ENCODE measurements around the gene ZNF200. TPM values are rescaled to one million over a fixed set of nuclear protein-coding genes. Genes with fewer than 3 reads are reported as not detected.

The ZNF200 gene
- total and polyA plus RNA-seq, 2 of the 13 experiments (the other 11 are each of a cell fraction or from before 2014, with no cell fraction given) = 3.5 to 16.5 TPM

- TF ChIP-seq, protein P1, sequence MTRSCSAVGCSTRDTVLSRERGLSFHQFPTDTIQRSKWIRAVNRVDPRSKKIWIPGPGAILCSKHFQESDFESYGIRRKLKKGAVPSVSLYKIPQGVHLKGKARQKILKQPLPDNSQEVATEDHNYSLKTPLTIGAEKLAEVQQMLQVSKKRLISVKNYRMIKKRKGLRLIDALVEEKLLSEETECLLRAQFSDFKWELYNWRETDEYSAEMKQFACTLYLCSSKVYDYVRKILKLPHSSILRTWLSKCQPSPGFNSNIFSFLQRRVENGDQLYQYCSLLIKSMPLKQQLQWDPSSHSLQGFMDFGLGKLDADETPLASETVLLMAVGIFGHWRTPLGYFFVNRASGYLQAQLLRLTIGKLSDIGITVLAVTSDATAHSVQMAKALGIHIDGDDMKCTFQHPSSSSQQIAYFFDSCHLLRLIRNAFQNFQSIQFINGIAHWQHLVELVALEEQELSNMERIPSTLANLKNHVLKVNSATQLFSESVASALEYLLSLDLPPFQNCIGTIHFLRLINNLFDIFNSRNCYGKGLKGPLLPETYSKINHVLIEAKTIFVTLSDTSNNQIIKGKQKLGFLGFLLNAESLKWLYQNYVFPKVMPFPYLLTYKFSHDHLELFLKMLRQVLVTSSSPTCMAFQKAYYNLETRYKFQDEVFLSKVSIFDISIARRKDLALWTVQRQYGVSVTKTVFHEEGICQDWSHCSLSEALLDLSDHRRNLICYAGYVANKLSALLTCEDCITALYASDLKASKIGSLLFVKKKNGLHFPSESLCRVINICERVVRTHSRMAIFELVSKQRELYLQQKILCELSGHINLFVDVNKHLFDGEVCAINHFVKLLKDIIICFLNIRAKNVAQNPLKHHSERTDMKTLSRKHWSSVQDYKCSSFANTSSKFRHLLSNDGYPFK (CRISPR knock-in tag; IDR thresholded peaks at IDR 0.05; ENCODE audit: borderline replicate concordance) = peak; percentile 60; the same call in 1 of the 2 replicates
- TF ChIP-seq, protein P2, sequence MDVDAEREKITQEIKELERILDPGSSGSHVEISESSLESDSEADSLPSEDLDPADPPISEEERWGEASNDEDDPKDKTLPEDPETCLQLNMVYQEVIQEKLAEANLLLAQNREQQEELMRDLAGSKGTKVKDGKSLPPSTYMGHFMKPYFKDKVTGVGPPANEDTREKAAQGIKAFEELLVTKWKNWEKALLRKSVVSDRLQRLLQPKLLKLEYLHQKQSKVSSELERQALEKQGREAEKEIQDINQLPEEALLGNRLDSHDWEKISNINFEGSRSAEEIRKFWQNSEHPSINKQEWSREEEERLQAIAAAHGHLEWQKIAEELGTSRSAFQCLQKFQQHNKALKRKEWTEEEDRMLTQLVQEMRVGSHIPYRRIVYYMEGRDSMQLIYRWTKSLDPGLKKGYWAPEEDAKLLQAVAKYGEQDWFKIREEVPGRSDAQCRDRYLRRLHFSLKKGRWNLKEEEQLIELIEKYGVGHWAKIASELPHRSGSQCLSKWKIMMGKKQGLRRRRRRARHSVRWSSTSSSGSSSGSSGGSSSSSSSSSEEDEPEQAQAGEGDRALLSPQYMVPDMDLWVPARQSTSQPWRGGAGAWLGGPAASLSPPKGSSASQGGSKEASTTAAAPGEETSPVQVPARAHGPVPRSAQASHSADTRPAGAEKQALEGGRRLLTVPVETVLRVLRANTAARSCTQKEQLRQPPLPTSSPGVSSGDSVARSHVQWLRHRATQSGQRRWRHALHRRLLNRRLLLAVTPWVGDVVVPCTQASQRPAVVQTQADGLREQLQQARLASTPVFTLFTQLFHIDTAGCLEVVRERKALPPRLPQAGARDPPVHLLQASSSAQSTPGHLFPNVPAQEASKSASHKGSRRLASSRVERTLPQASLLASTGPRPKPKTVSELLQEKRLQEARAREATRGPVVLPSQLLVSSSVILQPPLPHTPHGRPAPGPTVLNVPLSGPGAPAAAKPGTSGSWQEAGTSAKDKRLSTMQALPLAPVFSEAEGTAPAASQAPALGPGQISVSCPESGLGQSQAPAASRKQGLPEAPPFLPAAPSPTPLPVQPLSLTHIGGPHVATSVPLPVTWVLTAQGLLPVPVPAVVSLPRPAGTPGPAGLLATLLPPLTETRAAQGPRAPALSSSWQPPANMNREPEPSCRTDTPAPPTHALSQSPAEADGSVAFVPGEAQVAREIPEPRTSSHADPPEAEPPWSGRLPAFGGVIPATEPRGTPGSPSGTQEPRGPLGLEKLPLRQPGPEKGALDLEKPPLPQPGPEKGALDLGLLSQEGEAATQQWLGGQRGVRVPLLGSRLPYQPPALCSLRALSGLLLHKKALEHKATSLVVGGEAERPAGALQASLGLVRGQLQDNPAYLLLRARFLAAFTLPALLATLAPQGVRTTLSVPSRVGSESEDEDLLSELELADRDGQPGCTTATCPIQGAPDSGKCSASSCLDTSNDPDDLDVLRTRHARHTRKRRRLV (CRISPR knock-in tag; IDR thresholded peaks at IDR 0.05) = no peak
- TF ChIP-seq, protein P3, sequence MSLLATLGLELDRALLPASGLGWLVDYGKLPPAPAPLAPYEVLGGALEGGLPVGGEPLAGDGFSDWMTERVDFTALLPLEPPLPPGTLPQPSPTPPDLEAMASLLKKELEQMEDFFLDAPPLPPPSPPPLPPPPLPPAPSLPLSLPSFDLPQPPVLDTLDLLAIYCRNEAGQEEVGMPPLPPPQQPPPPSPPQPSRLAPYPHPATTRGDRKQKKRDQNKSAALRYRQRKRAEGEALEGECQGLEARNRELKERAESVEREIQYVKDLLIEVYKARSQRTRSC (CRISPR knock-in tag; IDR thresholded peaks at IDR 0.05; ENCODE audit: low read depth) = no peak
- TF ChIP-seq ZNF30 (CRISPR knock-in tag; IDR thresholded peaks at IDR 0.05) (no peak), ZNF274 (CRISPR knock-in tag; IDR thresholded peaks at IDR 0.05) (peak; percentile 55; the same call in 1 of the 2 replicates), ZNF530 (CRISPR knock-in tag; IDR thresholded peaks at IDR 0.05; ENCODE audit: low read depth) (no peak), KDM5B (CRISPR knock-in tag; IDR thresholded peaks at IDR 0.05; ENCODE audit: borderline replicate concordance) (no peak), ZNF569 (CRISPR knock-in tag; IDR thresholded peaks at IDR 0.05; ENCODE audit: borderline replicate concordance) (no peak), ERF (CRISPR knock-in tag; IDR thresholded peaks at IDR 0.05) (no peak), CAMTA2 (CRISPR knock-in tag; IDR thresholded peaks at IDR 0.05; ENCODE audit: borderline replicate concordance) (no peak)
- TF ChIP-seq, protein P4, sequence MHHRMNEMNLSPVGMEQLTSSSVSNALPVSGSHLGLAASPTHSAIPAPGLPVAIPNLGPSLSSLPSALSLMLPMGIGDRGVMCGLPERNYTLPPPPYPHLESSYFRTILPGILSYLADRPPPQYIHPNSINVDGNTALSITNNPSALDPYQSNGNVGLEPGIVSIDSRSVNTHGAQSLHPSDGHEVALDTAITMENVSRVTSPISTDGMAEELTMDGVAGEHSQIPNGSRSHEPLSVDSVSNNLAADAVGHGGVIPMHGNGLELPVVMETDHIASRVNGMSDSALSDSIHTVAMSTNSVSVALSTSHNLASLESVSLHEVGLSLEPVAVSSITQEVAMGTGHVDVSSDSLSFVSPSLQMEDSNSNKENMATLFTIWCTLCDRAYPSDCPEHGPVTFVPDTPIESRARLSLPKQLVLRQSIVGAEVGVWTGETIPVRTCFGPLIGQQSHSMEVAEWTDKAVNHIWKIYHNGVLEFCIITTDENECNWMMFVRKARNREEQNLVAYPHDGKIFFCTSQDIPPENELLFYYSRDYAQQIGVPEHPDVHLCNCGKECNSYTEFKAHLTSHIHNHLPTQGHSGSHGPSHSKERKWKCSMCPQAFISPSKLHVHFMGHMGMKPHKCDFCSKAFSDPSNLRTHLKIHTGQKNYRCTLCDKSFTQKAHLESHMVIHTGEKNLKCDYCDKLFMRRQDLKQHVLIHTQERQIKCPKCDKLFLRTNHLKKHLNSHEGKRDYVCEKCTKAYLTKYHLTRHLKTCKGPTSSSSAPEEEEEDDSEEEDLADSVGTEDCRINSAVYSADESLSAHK (CRISPR knock-in tag; IDR thresholded peaks at IDR 0.05; ENCODE audit: borderline replicate concordance) = no peak
- TF ChIP-seq, protein P5, sequence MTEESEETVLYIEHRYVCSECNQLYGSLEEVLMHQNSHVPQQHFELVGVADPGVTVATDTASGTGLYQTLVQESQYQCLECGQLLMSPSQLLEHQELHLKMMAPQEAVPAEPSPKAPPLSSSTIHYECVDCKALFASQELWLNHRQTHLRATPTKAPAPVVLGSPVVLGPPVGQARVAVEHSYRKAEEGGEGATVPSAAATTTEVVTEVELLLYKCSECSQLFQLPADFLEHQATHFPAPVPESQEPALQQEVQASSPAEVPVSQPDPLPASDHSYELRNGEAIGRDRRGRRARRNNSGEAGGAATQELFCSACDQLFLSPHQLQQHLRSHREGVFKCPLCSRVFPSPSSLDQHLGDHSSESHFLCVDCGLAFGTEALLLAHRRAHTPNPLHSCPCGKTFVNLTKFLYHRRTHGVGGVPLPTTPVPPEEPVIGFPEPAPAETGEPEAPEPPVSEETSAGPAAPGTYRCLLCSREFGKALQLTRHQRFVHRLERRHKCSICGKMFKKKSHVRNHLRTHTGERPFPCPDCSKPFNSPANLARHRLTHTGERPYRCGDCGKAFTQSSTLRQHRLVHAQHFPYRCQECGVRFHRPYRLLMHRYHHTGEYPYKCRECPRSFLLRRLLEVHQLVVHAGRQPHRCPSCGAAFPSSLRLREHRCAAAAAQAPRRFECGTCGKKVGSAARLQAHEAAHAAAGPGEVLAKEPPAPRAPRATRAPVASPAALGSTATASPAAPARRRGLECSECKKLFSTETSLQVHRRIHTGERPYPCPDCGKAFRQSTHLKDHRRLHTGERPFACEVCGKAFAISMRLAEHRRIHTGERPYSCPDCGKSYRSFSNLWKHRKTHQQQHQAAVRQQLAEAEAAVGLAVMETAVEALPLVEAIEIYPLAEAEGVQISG (CRISPR knock-in tag; IDR thresholded peaks at IDR 0.05) = no peak
These were observed 45.8 kb downstream of the ZNF200 start (continued) for GRCh38 chr16:3188925-3189825.

Data from HepG2 (cell line).